Measurements from ENCODE around the gene LDLRAD3.
"Not testable (repeated sequence)": the region's sequence is repeated elsewhere in the genome, so short reads cannot be mapped to it uniquely, and the experiment has no call there.

LDLRAD3 gene

GRCh38 chr11:35998634-35999033, 54.8 kb downstream of the LDLRAD3 start:
- DNase-seq = no peak

GRCh38 chr11:36000616-36001190, 56.8 kb downstream of the LDLRAD3 start:
- DNase-seq = no peak

- no peak for DNase-seq
These were observed 58.3 kb downstream of the LDLRAD3 start for GRCh38 chr11:36002196-36002595.

GRCh38 chr11:36002796-36003195, 58.9 kb downstream of the LDLRAD3 start:
- DNase-seq = no peak

GRCh38 chr11:36006556-36006955, 62.7 kb downstream of the LDLRAD3 start:
- no peak for DNase-seq

- DNase-seq = no peak
These were observed 63.3 kb downstream of the LDLRAD3 start for GRCh38 chr11:36007127-36007655.

GRCh38 chr11:36008584-36008983, 64.7 kb downstream of the LDLRAD3 start:
- no peak for DNase-seq

- DNase-seq = no peak
These were observed 65.6 kb downstream of the LDLRAD3 start for GRCh38 chr11:36009473-36009872.

GRCh38 chr11:36010010-36010740, 66.3 kb downstream of the LDLRAD3 start:
- no peak for DNase-seq

- no peak for DNase-seq
These were observed 67.7 kb downstream of the LDLRAD3 start for GRCh38 chr11:36011574-36011973.

- no peak for DNase-seq
These were observed 68.6 kb downstream of the LDLRAD3 start for GRCh38 chr11:36012455-36012854.

- no peak for DNase-seq
These were observed 69.1 kb downstream of the LDLRAD3 start for GRCh38 chr11:36012979-36013378.

GRCh38 chr11:36013446-36013845, 69.6 kb downstream of the LDLRAD3 start:
- not testable (repeated sequence) for DNase-seq

- DNase-seq = peak in 1 of 2 experiments; percentile 18
These were observed 70.4 kb downstream of the LDLRAD3 start for GRCh38 chr11:36013950-36014897.

- DNase-seq = no peak
These were observed 71.2 kb downstream of the LDLRAD3 start for GRCh38 chr11:36014898-36015665.

- no peak for DNase-seq
These were observed 71.9 kb downstream of the LDLRAD3 start for GRCh38 chr11:36015799-36016198.

GRCh38 chr11:36016263-36016662, 72.4 kb downstream of the LDLRAD3 start:
- no peak for DNase-seq

GRCh38 chr11:36016709-36017108, 72.8 kb downstream of the LDLRAD3 start:
- no peak for DNase-seq

- no peak for DNase-seq
These were observed 75.2 kb downstream of the LDLRAD3 start for GRCh38 chr11:36019005-36019596.

GRCh38 chr11:36019722-36020121, 75.9 kb downstream of the LDLRAD3 start:
- no peak for DNase-seq

GRCh38 chr11:36022882-36023281, 79.0 kb downstream of the LDLRAD3 start:
- DNase-seq = no peak

GRCh38 chr11:36023922-36024321, 80.1 kb downstream of the LDLRAD3 start:
- DNase-seq = no peak
